ENCODE results near the gene SPOCK1.
A peak's percentile ranks its signal among the peaks of the same experiment; 100 is the strongest.

The SPOCK1 gene

DNA sequence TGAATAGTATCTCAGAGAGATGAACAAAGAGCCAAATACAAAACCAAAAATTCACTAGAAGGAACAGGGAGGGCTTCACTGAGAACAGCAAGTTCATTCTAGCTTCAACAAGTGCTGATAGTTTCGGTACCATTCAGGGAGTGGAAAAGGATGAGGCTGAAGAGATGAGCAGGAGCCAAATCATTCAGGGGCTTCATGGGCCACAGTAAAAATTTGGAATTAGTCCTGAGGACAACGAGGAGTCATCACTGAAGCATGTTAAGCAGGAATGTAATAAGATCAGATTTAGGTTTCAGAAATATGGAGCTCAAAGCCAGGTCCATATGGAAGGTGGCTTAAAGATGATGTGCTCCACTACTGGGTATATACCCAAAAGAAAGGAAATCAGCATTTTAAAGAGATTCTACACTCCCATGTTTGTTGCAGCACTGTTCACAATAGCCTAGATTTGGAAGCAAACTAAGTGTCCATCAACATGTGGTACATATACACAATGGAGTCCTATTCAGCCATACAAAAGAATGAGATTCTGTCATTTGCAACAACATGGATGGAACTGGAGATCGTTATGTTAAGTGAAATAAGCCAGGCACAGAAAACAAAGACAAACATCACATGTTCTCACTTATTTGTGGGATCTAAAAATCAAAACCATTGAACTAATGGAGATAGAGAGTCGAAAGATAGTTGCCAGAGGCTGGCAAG lies 36.2 kb downstream of the SPOCK1 start:
- DNase-seq (ENCODE audit: low read depth) = no peak
- TF ChIP-seq, protein P1, sequence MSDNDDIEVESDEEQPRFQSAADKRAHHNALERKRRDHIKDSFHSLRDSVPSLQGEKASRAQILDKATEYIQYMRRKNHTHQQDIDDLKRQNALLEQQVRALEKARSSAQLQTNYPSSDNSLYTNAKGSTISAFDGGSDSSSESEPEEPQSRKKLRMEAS (IDR thresholded peaks at IDR 0.05; ENCODE audit: low read depth, low read length) = no peak
- TF ChIP-seq POLR2A (IDR thresholded peaks at IDR 0.05; ENCODE audit: extremely low read depth, insufficient read length) = no peak
- TF ChIP-seq, protein P2, sequence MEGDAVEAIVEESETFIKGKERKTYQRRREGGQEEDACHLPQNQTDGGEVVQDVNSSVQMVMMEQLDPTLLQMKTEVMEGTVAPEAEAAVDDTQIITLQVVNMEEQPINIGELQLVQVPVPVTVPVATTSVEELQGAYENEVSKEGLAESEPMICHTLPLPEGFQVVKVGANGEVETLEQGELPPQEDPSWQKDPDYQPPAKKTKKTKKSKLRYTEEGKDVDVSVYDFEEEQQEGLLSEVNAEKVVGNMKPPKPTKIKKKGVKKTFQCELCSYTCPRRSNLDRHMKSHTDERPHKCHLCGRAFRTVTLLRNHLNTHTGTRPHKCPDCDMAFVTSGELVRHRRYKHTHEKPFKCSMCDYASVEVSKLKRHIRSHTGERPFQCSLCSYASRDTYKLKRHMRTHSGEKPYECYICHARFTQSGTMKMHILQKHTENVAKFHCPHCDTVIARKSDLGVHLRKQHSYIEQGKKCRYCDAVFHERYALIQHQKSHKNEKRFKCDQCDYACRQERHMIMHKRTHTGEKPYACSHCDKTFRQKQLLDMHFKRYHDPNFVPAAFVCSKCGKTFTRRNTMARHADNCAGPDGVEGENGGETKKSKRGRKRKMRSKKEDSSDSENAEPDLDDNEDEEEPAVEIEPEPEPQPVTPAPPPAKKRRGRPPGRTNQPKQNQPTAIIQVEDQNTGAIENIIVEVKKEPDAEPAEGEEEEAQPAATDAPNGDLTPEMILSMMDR (IDR thresholded peaks at IDR 0.05; ENCODE audit: low read depth, low read length) = no peak
- TF ChIP-seq MYC (IDR thresholded peaks at IDR 0.05; ENCODE audit: low read depth, low read length) = no peak
- H3K4me3 ChIP-seq (ENCODE audit: low read depth, low read length) = no peak overlapping the region

DNA sequence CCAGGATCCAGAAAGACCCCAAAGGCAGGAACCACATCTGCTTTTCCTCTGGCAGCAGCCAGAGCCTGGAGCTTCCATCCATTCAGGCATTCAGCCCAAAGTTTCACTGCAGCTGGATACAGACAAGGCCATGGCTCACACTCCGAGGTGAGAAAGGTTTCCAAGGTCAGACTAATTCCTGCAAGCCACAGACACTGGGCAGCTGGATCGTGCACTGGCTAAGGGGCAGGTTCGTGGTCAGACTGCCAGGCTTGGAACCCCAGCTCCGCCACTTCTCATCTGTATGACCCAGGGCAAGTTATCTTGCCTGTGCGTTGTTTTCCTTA lies 36.9 kb downstream of the SPOCK1 start:
- TF ChIP-seq MYC (IDR thresholded peaks at IDR 0.05; ENCODE audit: low read depth, low read length) (no peak), POLR2A (IDR thresholded peaks at IDR 0.05; ENCODE audit: extremely low read depth, insufficient read length) (no peak)
- TF ChIP-seq, protein P1 (IDR thresholded peaks at IDR 0.05; ENCODE audit: low read depth, low read length) = no peak
- TF ChIP-seq, protein P2 (IDR thresholded peaks at IDR 0.05; ENCODE audit: low read depth, low read length) = no peak
- DNase-seq (ENCODE audit: low read depth) = no peak
- H3K4me3 ChIP-seq (ENCODE audit: low read depth, low read length) = no peak overlapping the region

DNA sequence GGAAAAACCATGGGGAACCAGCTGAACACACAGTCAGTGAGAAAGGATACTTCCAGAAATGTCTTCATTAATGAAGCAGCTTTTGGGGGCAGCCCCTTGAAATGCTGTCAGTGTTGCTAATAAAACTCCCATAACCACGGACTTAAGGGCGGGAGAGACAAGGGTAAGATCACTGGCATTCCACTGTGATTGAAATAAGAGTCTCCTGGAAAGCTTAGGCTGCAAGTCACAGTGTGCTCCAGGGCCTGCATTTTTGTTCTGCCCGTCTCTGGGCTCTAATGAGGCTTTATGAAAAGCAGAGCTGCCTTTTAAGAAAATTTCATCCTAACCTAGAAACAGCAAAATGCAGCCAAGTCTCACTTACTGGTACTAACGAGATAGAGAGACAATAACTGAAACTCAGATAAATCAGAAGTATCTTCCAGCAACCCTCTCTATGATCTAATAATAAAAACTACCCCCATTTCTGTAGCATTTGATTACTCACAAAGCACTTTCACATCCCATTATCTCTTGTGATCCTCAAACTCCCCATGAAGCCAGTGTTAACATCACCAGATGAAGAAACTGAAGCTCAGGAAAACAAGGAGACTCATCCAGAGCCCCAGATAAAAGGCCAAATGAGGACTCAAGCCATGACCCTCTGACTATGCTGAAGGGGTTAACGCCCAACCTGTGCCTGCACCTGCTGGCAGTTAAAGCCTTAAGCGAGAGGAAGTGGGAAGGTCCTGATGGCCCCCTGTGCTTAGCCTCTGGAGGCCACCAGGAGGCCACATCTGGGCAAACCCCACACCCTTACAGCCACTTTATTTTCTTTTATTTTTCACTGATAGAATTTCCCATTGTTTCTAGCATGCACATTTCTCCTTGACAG lies 37.5 kb downstream of the SPOCK1 start:
- H3K4me3 ChIP-seq (ENCODE audit: low read depth, low read length) = no peak overlapping the region
- no peak for DNase-seq (ENCODE audit: low read depth)
- TF ChIP-seq MYC (IDR thresholded peaks at IDR 0.05; ENCODE audit: low read depth, low read length) = no peak
- TF ChIP-seq, protein P2 (IDR thresholded peaks at IDR 0.05; ENCODE audit: low read depth, low read length) = peak; percentile 8
- TF ChIP-seq, protein P1 (IDR thresholded peaks at IDR 0.05; ENCODE audit: low read depth, low read length) = no peak

DNA sequence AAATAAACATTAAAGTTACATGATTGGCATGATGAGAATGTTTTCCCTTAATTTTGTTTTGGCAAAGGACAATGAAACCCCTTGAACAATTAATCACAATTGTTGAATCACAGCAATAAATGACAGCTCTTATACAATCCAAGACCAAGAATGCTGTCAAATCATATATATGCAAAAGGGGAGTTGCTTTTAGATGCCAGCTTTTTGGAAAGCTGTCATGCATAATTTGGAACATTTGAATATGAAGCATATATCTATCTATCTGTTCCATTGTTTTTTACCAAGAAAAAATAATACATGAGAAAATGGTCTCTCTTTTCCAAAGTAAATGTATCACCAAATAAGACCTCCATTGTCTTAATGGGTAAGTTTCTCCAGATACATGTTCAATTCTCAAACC lies 44.5 kb downstream of the SPOCK1 start:
- DNase-seq (ENCODE audit: low read depth) = no peak
- TF ChIP-seq, protein P2 (IDR thresholded peaks at IDR 0.05; ENCODE audit: low read depth, low read length) = no peak
- TF ChIP-seq, protein P1 (IDR thresholded peaks at IDR 0.05; ENCODE audit: low read depth, low read length) = no peak
- no peak for TF ChIP-seq POLR2A (IDR thresholded peaks at IDR 0.05; ENCODE audit: extremely low read depth, insufficient read length)
- TF ChIP-seq MYC (IDR thresholded peaks at IDR 0.05; ENCODE audit: low read depth, low read length) = no peak
- H3K4me3 ChIP-seq (ENCODE audit: low read depth, low read length) = no peak overlapping the region

DNA sequence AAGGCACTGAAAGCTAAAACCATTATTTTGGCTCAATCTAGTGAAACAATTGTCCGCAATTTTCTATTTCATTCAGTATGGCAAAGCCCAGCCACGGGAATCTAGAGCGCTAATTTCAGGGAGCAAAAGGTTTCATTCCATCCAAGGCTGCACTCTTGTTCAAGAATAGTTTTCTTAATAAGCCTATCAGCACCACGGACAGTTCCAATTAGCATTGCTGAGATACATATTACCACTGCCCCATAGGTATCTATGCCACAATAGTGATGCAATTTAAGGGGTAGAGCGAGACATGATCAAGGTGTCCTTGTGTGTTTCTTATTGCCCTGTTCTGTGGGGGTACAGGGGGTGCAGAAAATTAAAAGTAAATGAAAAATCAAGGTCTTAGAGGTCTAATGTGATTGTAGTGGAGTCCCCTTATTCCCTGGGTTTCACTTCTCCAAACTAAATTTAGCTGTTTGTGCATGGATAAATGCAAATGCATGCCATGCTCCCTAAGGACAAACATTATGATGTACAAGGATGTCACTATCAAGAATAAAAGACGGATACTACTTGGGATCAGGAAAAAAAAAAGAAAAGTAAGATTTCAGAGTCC lies 45.5 kb downstream of the SPOCK1 start:
- no peak overlapping the region for H3K4me3 ChIP-seq (ENCODE audit: low read depth, low read length)
- TF ChIP-seq, protein P1 (IDR thresholded peaks at IDR 0.05; ENCODE audit: low read depth, low read length) = no peak
- TF ChIP-seq MYC (IDR thresholded peaks at IDR 0.05; ENCODE audit: low read depth, low read length) (no peak), POLR2A (IDR thresholded peaks at IDR 0.05; ENCODE audit: extremely low read depth, insufficient read length) (no peak)
- TF ChIP-seq, protein P2 (IDR thresholded peaks at IDR 0.05; ENCODE audit: low read depth, low read length) = no peak
- peak; percentile 54 for DNase-seq (ENCODE audit: low read depth)
